ENCODE data around the gene LINC01488.
A peak's percentile ranks its signal among the peaks of the same experiment; 100 is the strongest.

LINC01488 gene

GRCh38 chr11:69463995-69464960, 17.2 kb upstream of the LINC01488 start:
- DNase-seq (ENCODE audit: low spot score): no peak

GRCh38 chr11:69465236-69466000, 16.0 kb upstream of the LINC01488 start:
- no peak for DNase-seq (ENCODE audit: low spot score)

GRCh38 chr11:69466039-69466438, 15.4 kb upstream of the LINC01488 start:
- no peak for DNase-seq (ENCODE audit: low spot score)

- no peak for DNase-seq (ENCODE audit: low spot score)
Measured at GRCh38 chr11:69467196-69467595, 14.3 kb upstream of the LINC01488 start.

GRCh38 chr11:69467646-69468045, 13.8 kb upstream of the LINC01488 start:
- DNase-seq (ENCODE audit: low spot score): no peak

GRCh38 chr11:69468221-69468620, 13.2 kb upstream of the LINC01488 start:
- no peak for DNase-seq (ENCODE audit: low spot score)

- no peak for DNase-seq (ENCODE audit: low spot score)
Measured at GRCh38 chr11:69468911-69469885, 12.3 kb upstream of the LINC01488 start.

- DNase-seq (ENCODE audit: low spot score): no peak
Measured at GRCh38 chr11:69470301-69470700, 11.2 kb upstream of the LINC01488 start.

- DNase-seq (ENCODE audit: low spot score): peak; percentile 39
Measured at GRCh38 chr11:69470793-69471728, 10.4 kb upstream of the LINC01488 start.

GRCh38 chr11:69471729-69472540, 9.5 kb upstream of the LINC01488 start:
- no peak for DNase-seq (ENCODE audit: low spot score)

GRCh38 chr11:69472541-69473275, 8.8 kb upstream of the LINC01488 start:
- DNase-seq (ENCODE audit: low spot score): no peak

- DNase-seq (ENCODE audit: low spot score): no peak
Measured at GRCh38 chr11:69473276-69473845, 8.1 kb upstream of the LINC01488 start.

- no peak for DNase-seq (ENCODE audit: low spot score)
Measured at GRCh38 chr11:69474736-69475135, 6.7 kb upstream of the LINC01488 start.

GRCh38 chr11:69475141-69475865, 6.2 kb upstream of the LINC01488 start:
- DNase-seq (ENCODE audit: low spot score): no peak

GRCh38 chr11:69475866-69476471, 5.5 kb upstream of the LINC01488 start:
- DNase-seq (ENCODE audit: low spot score): no peak

GRCh38 chr11:69476509-69476961, 4.9 kb upstream of the LINC01488 start:
- DNase-seq (ENCODE audit: low spot score): no peak

GRCh38 chr11:69477086-69477485, 4.4 kb upstream of the LINC01488 start:
- no peak for DNase-seq (ENCODE audit: low spot score)

All from kidney tubule cell (primary cell).